C4-2B (cell line): ENCODE results near the gene WDR37.
A peak's percentile ranks its signal among the peaks of the same experiment; 100 is the strongest.

ENCODE experiments used
- H3K27ac ChIP-seq: fragments of 450-650 bp; 2 replicates; pipeline ENCODE4 v1.5.1; 2017
- CTCF ChIP-seq: fragments of 450-650 bp; conservative IDR thresholded peaks from 2 replicates; pipeline ENCODE4 v1.5.1; 2017; ENCODE audit warnings: mild to moderate bottlenecking
- ZFX ChIP-seq: fragments of 450-650 bp; IDR thresholded peaks from 2 replicates; pipeline ENCODE4 v1.6.1; 2017

Gene WDR37

GRCh38 chr10:1048732-1049424 is 7.3 kb upstream of the WDR37 start, which contains the start of gene IDI1:
IDI1 (minus strand) TSS chr10:1049119; CDS start chr10:1049003, 116 bp downstream.
- H3K27ac ChIP-seq = peak within 1 kb of the TSS; percentile 88
- TF ChIP-seq ZFX (0 out of 2 replicates have a peak, but pooled peaks have one; percentile 2), CTCF (no peak)

- TF ChIP-seq CTCF (no peak), ZFX (no peak)
- peak overlapping the region; percentile 88 for H3K27ac ChIP-seq
Observed at GRCh38 chr10:1049425-1049958, 6.7 kb upstream of the WDR37 start.

GRCh38 chr10:1050145-1050544 is 6.0 kb upstream of the WDR37 start:
- TF ChIP-seq CTCF (no peak), ZFX (no peak)
- peak overlapping the region; percentile 88 for H3K27ac ChIP-seq

GRCh38 chr10:1050554-1050953 is 5.6 kb upstream of the WDR37 start:
- H3K27ac ChIP-seq = 0 out of 2 replicates have a peak overlapping the region, but pooled peaks have one; percentile 30
- TF ChIP-seq CTCF = no peak; the same call in 1 of the 2 replicates
- TF ChIP-seq ZFX = no peak

GRCh38 chr10:1054684-1055083 is 1.5 kb upstream of the WDR37 start:
- no peak overlapping the region for H3K27ac ChIP-seq
- TF ChIP-seq CTCF = no peak

- TF ChIP-seq CTCF = no peak
- TF ChIP-seq ZFX = no peak
- peak overlapping the region; percentile 96 for H3K27ac ChIP-seq
Observed at GRCh38 chr10:1057106-1057657, 997 bp downstream of the WDR37 start.

- TF ChIP-seq CTCF (no peak), ZFX (no peak)
- H3K27ac ChIP-seq = peak overlapping the region; percentile 23; the same call in 1 of the 2 replicates
Observed at GRCh38 chr10:1058017-1058416, 1.8 kb downstream of the WDR37 start.
